Measurements from ENCODE around the gene TP73.

Gene TP73

GRCh38 chr1:3612123-3612522, 40.2 kb upstream of the TP73 start:
- DNase-seq (ENCODE audit: extremely low read depth, low read depth), result no peak
- no peak for TF ChIP-seq CTCF (IDR thresholded peaks at IDR 0.05; ENCODE audit: low read depth, low read length)

- DNase-seq (ENCODE audit: extremely low read depth, low read depth), result no peak
- peak; percentile 66 for TF ChIP-seq CTCF (IDR thresholded peaks at IDR 0.05; ENCODE audit: low read depth, low read length)
Observed at GRCh38 chr1:3614755-3615742, 37.3 kb upstream of the TP73 start.

- TF ChIP-seq CTCF (IDR thresholded peaks at IDR 0.05; ENCODE audit: low read depth, low read length), result no peak
- no peak for DNase-seq (ENCODE audit: extremely low read depth, low read depth)
Observed at GRCh38 chr1:3616861-3617260, 35.5 kb upstream of the TP73 start.

GRCh38 chr1:3617806-3618345, 34.4 kb upstream of the TP73 start:
- no peak for TF ChIP-seq CTCF (IDR thresholded peaks at IDR 0.05; ENCODE audit: low read depth, low read length)
- no peak for DNase-seq (ENCODE audit: extremely low read depth, low read depth)

GRCh38 chr1:3618531-3618880, 33.8 kb upstream of the TP73 start:
- no peak for DNase-seq (ENCODE audit: extremely low read depth, low read depth)

GRCh38 chr1:3618881-3619671, 33.2 kb upstream of the TP73 start:
- TF ChIP-seq CTCF (IDR thresholded peaks at IDR 0.05; ENCODE audit: low read depth, low read length), result peak; percentile 82

More at GRCh38 chr1:3618531-3618880, 33.8 kb upstream of the TP73 start:
- no peak for TF ChIP-seq CTCF (IDR thresholded peaks at IDR 0.05; ENCODE audit: low read depth, low read length)

More at GRCh38 chr1:3618881-3619671, 33.2 kb upstream of the TP73 start:
- DNase-seq (ENCODE audit: extremely low read depth, low read depth), result peak; percentile 48
